Transverse colon (tissue), 4 donors: Measurements from ENCODE around the gene EVI2A.

Experiments used
- EP300 ChIP-seq: sonication (generic); formaldehyde crosslinking; IDR thresholded peaks from one replicate; pipeline ENCODE4 v1.6.1; 2017; ENCODE audit warnings: antibody characterized with exemption, low read depth
- POLR2A ChIP-seq: fragments of 450-650 bp; IDR thresholded peaks from one replicate; pipeline ENCODE4 v1.6.1; 2016; ENCODE audit warnings: antibody characterized with exemption, mild to moderate bottlenecking, moderate library complexity
- POLR2AphosphoS5 ChIP-seq, 3 donors: sonication (generic); formaldehyde crosslinking; IDR thresholded peaks; one replicate each; pipeline ENCODE4 v1.6.1; 2016; ENCODE audit warnings: antibody characterized with exemption in 3 of 3
- TF ChIP-seq, protein P1 (sequence below), 5 experiments: fragments of 200-600 bp in 3 of 5; fragments of 450-650 bp in 2 of 5; sonication (generic) in 3 of 5; IDR thresholded peaks; 1 replicate in 2 of 5; 2 replicates in 3 of 5; pipeline ENCODE4 v1.5.1; 2016 to 2017; ENCODE audit warnings: antibody characterized with exemption in 5 of 5, inconsistent platforms in 3 of 5, mild to moderate bottlenecking in 2 of 5, moderate library complexity in 1 of 5

DNA sequence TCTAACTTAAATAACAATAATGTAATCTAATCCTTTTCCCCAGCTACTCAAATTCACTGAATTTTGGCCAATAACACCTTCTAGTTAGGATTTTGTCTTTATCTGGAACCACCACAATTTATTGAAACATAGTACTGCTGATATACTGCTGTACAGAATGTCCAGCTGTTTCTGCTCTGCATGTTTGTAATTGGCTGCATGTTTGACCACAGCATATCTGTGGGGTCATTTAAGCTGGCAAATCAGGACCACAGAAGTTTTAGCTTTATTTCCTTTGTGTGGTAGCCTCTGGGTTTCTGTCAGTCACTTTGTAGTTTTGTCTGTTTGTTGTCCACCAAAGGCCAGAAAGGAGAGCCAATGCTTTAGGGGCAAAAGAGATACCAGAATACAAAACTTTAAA lies 47.8 kb upstream of the EVI2A start:
- TF ChIP-seq, protein P1, sequence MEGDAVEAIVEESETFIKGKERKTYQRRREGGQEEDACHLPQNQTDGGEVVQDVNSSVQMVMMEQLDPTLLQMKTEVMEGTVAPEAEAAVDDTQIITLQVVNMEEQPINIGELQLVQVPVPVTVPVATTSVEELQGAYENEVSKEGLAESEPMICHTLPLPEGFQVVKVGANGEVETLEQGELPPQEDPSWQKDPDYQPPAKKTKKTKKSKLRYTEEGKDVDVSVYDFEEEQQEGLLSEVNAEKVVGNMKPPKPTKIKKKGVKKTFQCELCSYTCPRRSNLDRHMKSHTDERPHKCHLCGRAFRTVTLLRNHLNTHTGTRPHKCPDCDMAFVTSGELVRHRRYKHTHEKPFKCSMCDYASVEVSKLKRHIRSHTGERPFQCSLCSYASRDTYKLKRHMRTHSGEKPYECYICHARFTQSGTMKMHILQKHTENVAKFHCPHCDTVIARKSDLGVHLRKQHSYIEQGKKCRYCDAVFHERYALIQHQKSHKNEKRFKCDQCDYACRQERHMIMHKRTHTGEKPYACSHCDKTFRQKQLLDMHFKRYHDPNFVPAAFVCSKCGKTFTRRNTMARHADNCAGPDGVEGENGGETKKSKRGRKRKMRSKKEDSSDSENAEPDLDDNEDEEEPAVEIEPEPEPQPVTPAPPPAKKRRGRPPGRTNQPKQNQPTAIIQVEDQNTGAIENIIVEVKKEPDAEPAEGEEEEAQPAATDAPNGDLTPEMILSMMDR (IDR thresholded peaks at IDR 0.05), result no peak
- no peak for TF ChIP-seq POLR2AphosphoS5 (IDR thresholded peaks at IDR 0.05)
- TF ChIP-seq POLR2A, result no peak
- TF ChIP-seq EP300, result no peak
